Natural killer cell (primary cell): ENCODE results near the gene ACAD8. TPM values are rescaled to one million over a fixed set of nuclear protein-coding genes. Genes with fewer than 3 reads are reported as not detected.

Experiments
- ATAC-seq, 3 donors: fragments of 150-1000 bp in 2 of 3; fragments of 200-7000 bp in 1 of 3; cut with Tn5 transposase; 1 replicate in 1 of 3; 2 replicates in 2 of 3; pipeline ENCODE4 v1.10.0; 2021; ENCODE audit warnings: mild to moderate bottlenecking in 2 of 3, moderate library complexity in 2 of 3
- DNase-seq, 2 donors: peaks; one replicate each; pipeline versions ENCODE4 v3.0.0 to v3.0.0-alpha.2; 2013 to 2021; ENCODE audit warnings: mixed read lengths in 1 of 2
- H3K27ac ChIP-seq: one replicate; pipeline ENCODE4 v1.5.1; 2013; ENCODE audit warnings: mild to moderate bottlenecking, low read length
- H3K27me3 ChIP-seq: one replicate; pipeline ENCODE4 v1.6.1; 2013; ENCODE audit warnings: low read length; ENCODE audit not compliant: control insufficient read depth, insufficient read depth
- H3K36me3 ChIP-seq: one replicate; pipeline ENCODE4 v1.6.1; 2013; ENCODE audit warnings: low read length; ENCODE audit not compliant: control insufficient read depth, insufficient read depth
- H3K4me1 ChIP-seq: one replicate; pipeline ENCODE4 v1.6.1; 2013; ENCODE audit warnings: low read length; ENCODE audit not compliant: control insufficient read depth, insufficient read depth
- H3K4me3 ChIP-seq: one replicate; pipeline ENCODE4 v1.5.1; 2013; ENCODE audit warnings: low read length
- H3K9me3 ChIP-seq: one replicate; pipeline ENCODE4 v1.6.1; 2013; ENCODE audit warnings: low read length; ENCODE audit not compliant: control insufficient read depth, insufficient read depth
- H3K27ac Mint-ChIP-seq, 2 donors: one replicate each; pipeline ENCODE4 v1.8.0; 2022; ENCODE audit warnings: mild to moderate bottlenecking in 2 of 2, mixed read lengths in 2 of 2, moderate library complexity in 1 of 2
- H3K27me3 Mint-ChIP-seq, 2 donors: one replicate each; pipeline ENCODE4 v1.8.0; 2022; ENCODE audit warnings: low read depth in 2 of 2, mixed read lengths in 2 of 2
- H3K36me3 Mint-ChIP-seq: one replicate; pipeline ENCODE4 v1.8.0; 2022; ENCODE audit warnings: mixed read lengths
- H3K4me1 Mint-ChIP-seq, 2 donors: one replicate each; pipeline ENCODE4 v1.8.0; 2022; ENCODE audit warnings: mixed read lengths in 2 of 2
- H3K4me3 Mint-ChIP-seq: one replicate; pipeline ENCODE4 v1.8.0; 2022; ENCODE audit warnings: mild to moderate bottlenecking, moderate library complexity, mixed read lengths
- H3K9me3 Mint-ChIP-seq, 2 donors: one replicate each; pipeline ENCODE4 v1.8.0; 2022; ENCODE audit warnings: mixed read lengths in 2 of 2
- WGBS: methylation state at CpG from one replicate; pipeline ENCODE4 v1.1.7; 2013; ENCODE audit warnings: missing lambda C conversion rate; ENCODE audit not compliant: insufficient coverage; 5-methylcytosine and 5-hydroxymethylcytosine counted together
- intact Hi-C: fragments of 100-400 bp; cut with micrococcal nuclease; formaldehyde crosslinking; loops from one replicate; pipeline ENCODE4 v1.14.2; 2022
- total RNA-seq, 4 donors: library from RNA; stranded (reverse); fragments of 120-200 nt in 1 of 4; gene quantifications; one replicate each; pipeline versions ENCODE4 v1.2.3 to v1.2.4, GENCODE V29; 2013 to 2022
- TF ChIP-seq, protein P1 (sequence below): fragments of 200-600 bp; IDR thresholded peaks from one replicate; pipeline ENCODE4 v1.8.0; 2022; ENCODE audit warnings: antibody characterized with exemption

The ACAD8 gene
- total RNA-seq, 3 donors from 2014 or later (not counting 1 experiment from before 2014, with no cell fraction given): 24.3 to 42.5 (median 39.3) TPM

DNA sequence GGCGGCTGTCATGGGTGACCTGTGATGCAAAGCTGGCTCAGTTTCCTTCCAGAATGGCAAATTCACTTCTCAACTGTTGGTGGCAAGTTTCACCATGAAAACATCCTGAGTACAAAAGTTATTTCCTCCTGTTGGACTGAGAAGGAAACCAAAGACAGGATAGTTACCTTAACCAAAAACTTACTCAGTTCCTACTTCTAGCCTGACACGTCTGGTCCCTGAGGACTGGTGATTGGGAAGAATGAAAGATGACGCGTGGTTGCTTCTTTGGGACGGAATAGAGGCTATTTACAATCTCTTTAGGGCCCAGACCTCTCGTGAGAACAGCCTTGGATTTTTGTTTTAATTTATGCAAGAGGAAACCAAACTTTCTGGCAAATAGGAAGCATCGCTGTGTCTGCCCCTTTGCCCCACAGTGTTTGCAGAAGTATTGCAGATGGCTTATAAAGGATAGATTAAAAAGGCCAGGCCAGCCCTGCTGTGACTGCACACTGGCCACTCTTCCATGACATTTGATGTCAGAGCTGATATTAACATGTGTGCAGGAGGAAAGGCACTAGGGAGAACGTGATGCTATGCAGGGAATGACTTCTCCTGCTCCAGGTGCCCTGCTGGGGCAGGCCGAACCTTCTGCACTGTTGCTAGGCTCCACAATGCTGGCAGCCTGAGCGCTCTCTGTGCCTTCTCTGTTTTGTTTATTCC, 21.3 kb upstream of the ACAD8 start:
- 77% methylated on average over 10 of the region's 10 CpGs for WGBS
- peaks cover 69 to 77% of the 10 kb centered on the region in 2 donors for H3K4me1 Mint-ChIP-seq
- TF ChIP-seq, protein P1, sequence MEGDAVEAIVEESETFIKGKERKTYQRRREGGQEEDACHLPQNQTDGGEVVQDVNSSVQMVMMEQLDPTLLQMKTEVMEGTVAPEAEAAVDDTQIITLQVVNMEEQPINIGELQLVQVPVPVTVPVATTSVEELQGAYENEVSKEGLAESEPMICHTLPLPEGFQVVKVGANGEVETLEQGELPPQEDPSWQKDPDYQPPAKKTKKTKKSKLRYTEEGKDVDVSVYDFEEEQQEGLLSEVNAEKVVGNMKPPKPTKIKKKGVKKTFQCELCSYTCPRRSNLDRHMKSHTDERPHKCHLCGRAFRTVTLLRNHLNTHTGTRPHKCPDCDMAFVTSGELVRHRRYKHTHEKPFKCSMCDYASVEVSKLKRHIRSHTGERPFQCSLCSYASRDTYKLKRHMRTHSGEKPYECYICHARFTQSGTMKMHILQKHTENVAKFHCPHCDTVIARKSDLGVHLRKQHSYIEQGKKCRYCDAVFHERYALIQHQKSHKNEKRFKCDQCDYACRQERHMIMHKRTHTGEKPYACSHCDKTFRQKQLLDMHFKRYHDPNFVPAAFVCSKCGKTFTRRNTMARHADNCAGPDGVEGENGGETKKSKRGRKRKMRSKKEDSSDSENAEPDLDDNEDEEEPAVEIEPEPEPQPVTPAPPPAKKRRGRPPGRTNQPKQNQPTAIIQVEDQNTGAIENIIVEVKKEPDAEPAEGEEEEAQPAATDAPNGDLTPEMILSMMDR: no peak
- H3K4me3 Mint-ChIP-seq: peak overlapping the region; percentile 87
- H3K9me3 Mint-ChIP-seq: no peaks in the 10 kb centered on the region
- no peak for DNase-seq
- no peak for ATAC-seq
- H3K27me3 ChIP-seq: no peaks in the 10 kb centered on the region
- no peak overlapping the region for H3K4me3 ChIP-seq
- intact Hi-C loops: no loop called here
- H3K27ac Mint-ChIP-seq: peak overlapping the region; percentile 12 to 73
- peaks cover 10% of the 10 kb centered on the region for H3K36me3 Mint-ChIP-seq
- no peaks in the 10 kb centered on the region for H3K27me3 Mint-ChIP-seq
- no peaks in the 10 kb centered on the region for H3K9me3 ChIP-seq
- H3K36me3 ChIP-seq: peaks cover 11% of the 10 kb centered on the region
- peaks cover 55% of the 10 kb centered on the region for H3K4me1 ChIP-seq
- H3K27ac ChIP-seq: no peak overlapping the region

DNA sequence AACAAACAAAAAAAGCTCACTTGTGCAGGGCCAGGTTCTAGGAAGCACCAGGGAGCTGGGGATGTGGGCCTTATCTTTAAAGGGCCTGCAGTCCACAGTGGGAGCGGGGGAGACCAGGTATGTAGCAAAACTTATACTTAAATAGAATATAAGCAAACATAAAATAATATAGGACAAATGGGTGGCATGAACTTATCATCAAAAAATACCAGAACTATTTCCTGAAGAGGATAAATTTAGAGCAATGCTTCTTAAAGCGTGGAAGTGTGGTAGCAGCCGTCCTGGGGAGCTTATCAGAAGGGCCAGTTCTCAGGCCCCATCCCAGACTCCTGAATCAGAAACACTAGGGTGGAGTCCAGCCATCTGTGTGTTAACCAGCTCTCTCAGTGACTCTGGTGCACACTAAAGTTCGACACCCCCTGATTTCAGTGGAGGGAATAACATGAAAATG, 19.6 kb upstream of the ACAD8 start:
- no peak for ATAC-seq
- DNase-seq: no peak
- Histone ChIP-seq H3K27me3 (no peaks in the 10 kb centered on the region), H3K4me1 (peaks cover 52% of the 10 kb centered on the region), H3K9me3 (no peaks in the 10 kb centered on the region), H3K4me3 (no peak overlapping the region), H3K36me3 (peaks cover 14% of the 10 kb centered on the region), H3K27ac (no peak overlapping the region)
- 90% methylated on average over 3 of the region's 4 CpGs for WGBS
- intact Hi-C loops: no loop called here
- Mint-ChIP-seq H3K27me3 (no peaks in the 10 kb centered on the region), H3K9me3 (no peaks in the 10 kb centered on the region), H3K27ac (no peak overlapping the region), H3K4me3 (no peak overlapping the region), H3K36me3 (peaks cover 20% of the 10 kb centered on the region), H3K4me1 (peaks cover 53 to 72% of the 10 kb centered on the region in 2 donors)
- TF ChIP-seq, protein P1: no peak

DNA sequence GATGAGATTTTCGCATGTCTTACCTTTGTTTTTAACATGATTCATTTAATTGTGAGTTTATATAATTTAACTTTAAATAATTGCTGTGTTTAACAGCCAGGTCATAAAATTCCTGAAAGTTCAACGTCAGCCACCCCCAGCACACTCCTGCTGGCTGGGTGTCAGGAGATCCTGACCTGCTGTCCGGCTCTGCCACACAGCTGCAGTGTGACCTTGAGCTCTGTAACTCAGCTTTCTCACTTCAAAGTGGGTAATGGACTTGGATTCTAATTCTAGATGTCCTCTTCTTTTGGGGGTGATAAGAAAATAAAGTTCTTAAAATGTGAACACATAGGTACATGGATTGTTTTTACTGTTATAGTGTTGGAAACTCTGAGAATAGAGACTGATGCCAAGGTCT, 18.0 kb upstream of the ACAD8 start:
- DNase-seq: no peak
- Mint-ChIP-seq H3K4me1 (peaks cover 36 to 60% of the 10 kb centered on the region in 2 donors), H3K36me3 (peaks cover 20% of the 10 kb centered on the region), H3K27me3 (no peaks in the 10 kb centered on the region), H3K9me3 (no peaks in the 10 kb centered on the region), H3K4me3 (no peak overlapping the region), H3K27ac (no peak overlapping the region)
- H3K4me1 ChIP-seq: peaks cover 35% of the 10 kb centered on the region
- ATAC-seq: no peak
- 100% methylated on average over 2 of the region's 3 CpGs for WGBS
- intact Hi-C loops: no loop called here
- no peak overlapping the region for H3K27ac ChIP-seq
- H3K9me3 ChIP-seq: no peaks in the 10 kb centered on the region
- no peaks in the 10 kb centered on the region for H3K27me3 ChIP-seq
- TF ChIP-seq, protein P1: no peak
- no peak overlapping the region for H3K4me3 ChIP-seq
- peaks cover 30% of the 10 kb centered on the region for H3K36me3 ChIP-seq
